Choroid plexus epithelial cell (primary cell): ENCODE data around the gene CRAT.

Experiments
- DNase-seq: peaks from one replicate; pipeline ENCODE4 v3.0.0-alpha.2; 2010; ENCODE audit warnings: low read depth
- H3K4me3 ChIP-seq: 2 replicates; pipeline ENCODE4 v1.5.1; 2011; ENCODE audit warnings: low read depth, mild to moderate bottlenecking, control low read depth, low read length, moderate library complexity
- TF ChIP-seq, protein P1 (sequence below): conservative IDR thresholded peaks from 2 replicates; pipeline ENCODE4 v1.5.1; 2011; ENCODE audit warnings: low read depth, mild to moderate bottlenecking, control low read depth, inconsistent platforms, low read length, moderate library complexity

The CRAT gene

DNA sequence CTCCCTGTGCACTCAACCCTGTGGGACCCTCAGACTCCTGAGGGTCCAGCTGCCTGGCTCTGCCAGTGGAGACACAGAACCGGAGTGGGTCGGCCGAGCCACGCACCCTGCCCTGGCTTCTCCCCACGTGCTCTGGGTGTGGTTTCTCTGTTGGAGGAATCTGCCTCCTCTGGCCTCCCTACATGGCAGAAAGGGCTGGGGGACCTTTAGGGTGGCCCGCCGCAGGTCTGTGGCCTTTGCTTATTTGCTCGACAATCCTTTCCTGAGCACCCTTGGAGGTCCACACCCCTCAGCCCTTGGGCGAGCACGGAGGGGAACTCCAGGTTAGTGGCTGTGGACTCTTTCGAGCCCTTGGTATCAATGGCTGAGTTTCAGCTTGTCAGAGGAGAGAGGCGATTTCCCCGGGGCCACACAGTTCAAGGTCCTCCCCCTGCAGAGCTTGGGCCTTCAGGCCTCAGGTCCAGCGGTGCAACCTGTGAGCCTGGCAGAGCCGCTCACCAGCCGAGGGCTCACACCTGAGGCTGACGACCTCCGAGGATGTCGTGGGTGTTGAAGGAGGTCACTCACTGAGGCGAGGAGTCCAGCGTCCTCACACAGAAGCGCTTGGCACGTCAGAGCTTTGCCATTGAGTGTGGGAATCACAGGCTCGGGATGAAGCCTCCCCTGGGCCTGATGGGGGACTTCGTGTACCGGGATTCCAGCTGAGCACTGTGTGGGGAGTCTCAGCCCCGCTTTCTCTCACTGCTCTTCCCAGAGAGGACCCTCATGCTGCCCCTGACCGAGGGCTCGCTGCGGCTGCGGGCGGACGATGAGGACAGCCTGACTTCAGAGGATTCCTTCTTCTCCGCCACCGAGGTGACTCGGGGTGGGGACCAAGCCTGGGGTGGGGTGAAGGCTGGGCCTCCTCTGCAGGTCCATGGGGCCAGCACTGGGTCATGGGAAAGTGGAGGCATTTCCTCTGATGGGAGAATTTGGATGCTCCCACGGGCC lies 50.5 kb downstream of the CRAT start:
- DNase-seq, result no peak
- TF ChIP-seq, protein P1, sequence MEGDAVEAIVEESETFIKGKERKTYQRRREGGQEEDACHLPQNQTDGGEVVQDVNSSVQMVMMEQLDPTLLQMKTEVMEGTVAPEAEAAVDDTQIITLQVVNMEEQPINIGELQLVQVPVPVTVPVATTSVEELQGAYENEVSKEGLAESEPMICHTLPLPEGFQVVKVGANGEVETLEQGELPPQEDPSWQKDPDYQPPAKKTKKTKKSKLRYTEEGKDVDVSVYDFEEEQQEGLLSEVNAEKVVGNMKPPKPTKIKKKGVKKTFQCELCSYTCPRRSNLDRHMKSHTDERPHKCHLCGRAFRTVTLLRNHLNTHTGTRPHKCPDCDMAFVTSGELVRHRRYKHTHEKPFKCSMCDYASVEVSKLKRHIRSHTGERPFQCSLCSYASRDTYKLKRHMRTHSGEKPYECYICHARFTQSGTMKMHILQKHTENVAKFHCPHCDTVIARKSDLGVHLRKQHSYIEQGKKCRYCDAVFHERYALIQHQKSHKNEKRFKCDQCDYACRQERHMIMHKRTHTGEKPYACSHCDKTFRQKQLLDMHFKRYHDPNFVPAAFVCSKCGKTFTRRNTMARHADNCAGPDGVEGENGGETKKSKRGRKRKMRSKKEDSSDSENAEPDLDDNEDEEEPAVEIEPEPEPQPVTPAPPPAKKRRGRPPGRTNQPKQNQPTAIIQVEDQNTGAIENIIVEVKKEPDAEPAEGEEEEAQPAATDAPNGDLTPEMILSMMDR, result no peak
- H3K4me3 ChIP-seq, result no peak overlapping the region

DNA sequence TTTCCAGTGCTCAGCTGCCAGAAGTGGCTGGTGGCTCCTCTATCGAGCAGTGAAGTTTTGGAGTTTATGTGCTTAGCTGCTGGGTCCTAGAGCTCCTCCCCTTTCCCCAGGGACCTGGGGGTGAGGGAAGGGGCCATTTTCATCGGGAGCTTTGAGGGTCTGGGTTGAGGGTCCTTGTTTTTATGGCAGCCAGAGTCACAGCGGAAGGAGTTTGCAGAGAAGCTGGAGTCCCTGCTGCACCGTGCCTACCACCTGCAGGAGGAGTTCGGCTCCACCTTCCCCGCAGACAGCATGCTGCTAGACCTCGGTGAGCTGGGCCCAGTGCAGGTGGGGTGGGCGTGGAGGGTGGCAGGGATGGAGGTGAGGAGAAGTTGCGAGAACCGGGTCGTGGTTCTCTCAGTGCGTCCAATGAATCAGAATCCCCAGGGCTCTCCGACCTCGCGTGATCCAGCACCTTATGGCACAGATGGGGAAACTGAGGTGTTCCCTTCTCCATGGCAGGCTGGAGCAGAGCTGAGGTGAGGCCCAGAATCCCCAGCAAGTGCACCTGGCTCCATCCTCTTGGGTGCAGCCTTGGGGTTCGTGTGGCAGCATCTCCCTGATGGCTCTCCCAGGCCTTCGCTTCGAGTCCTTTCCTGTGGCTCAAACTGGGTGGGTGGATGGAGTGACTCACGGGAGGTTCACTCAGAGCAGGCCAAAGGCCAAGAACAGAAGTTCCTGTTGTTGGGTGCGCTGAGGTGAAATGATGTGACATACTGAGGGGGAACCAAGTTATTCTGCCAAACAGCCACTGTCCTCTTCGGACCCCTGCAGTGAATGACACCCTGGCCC lies 51.4 kb downstream of the CRAT start:
- no peak overlapping the region for H3K4me3 ChIP-seq
- TF ChIP-seq, protein P1, result no peak
- peak; percentile 44 for DNase-seq

DNA sequence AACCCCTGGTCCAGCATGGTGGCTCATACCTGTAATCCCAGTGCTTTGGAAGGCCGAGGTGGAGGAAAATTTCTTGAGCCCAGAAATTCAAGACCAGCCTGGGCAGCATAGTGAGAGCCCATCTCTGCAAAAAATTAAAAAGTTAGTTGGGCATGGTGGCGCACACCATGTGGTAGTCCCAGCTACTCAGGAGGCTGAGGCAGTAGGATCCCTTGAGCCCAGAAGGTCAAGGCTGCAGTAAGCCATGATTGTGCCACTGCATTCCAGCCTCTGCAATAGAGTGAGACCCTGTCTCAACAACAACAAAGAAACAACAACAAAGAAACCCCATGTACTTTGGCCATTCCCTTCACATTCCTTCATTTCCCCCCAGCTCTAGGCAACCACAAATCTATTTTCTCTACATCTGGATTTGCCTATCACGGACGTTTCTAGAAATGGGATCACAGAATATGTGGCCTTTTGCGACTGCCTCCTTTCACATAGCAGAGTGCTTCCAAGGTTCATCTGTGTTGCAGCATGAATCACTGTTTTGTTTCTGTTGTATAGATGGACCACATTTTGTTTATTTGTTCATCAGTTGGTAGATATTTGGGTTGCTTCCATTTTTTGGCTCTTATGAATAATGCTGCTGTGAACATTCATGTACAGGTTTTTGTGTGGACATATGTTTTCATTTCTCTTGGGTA lies 56.3 kb downstream of the CRAT start:
- peak; percentile 41 for DNase-seq
- H3K4me3 ChIP-seq, result no peak overlapping the region
- TF ChIP-seq, protein P1, result no peak

DNA sequence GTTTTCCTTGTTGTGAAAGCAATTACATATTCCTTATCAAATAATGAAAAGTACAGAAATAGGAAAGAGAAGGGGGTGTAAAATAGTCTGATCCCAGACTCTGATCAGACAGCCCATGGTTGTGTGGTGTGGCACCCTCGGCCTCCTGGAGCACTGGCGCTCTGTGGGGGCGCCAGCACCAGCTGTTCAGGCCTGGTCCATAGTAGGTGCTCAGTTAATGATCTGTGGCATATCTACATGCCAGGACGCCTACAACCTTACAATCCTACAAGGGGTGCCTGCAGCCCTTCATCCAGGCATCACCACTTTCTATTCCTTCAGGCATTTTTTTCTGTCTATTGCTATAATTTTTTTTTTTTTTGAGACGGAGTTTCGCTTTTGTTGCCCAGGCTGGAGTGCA lies 57.6 kb downstream of the CRAT start:
- DNase-seq, result no peak

DNA sequence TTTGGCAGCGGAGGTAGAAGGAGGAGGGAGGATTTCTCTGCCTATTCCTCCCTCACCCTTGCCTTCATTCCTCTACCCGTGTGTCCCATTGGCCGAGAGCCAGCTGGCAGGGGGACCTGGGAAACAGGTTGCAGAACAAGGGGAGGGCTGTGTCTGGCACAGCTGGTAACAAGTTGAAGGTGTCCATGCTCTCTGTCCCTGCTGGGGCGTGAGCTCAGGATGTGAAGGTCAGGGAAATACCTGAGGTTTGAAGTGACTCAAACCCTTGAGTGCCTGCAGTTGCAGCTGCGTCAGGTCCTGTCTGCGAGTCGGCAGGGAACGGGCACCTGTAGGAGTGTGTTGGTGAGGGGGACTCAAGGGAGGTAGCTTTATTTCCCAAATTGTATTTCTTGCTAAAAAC lies 58.0 kb downstream of the CRAT start:
- no peak overlapping the region for H3K4me3 ChIP-seq
- DNase-seq, result peak; percentile 8
- TF ChIP-seq, protein P1, result no peak

More for the DNA sequence above, 57.6 kb downstream of the CRAT start:
- TF ChIP-seq, protein P1, result no peak
- no peak overlapping the region for H3K4me3 ChIP-seq
